Stimulated activated CD8-positive, alpha-beta memory T cell treated with anti-CD3 and anti-CD28 coated beads, Interleukin-7, amount 100 ng/mL, for 1 hour (primary cell): Measurements from ENCODE around the gene ACSF3.

ENCODE experiments used
- DNase-seq, 2 donors: peaks; one replicate each; pipeline ENCODE4 v3.0.0-alpha.2; 2020; ENCODE audit warnings: low read depth in 2 of 2

The ACSF3 gene

DNA sequence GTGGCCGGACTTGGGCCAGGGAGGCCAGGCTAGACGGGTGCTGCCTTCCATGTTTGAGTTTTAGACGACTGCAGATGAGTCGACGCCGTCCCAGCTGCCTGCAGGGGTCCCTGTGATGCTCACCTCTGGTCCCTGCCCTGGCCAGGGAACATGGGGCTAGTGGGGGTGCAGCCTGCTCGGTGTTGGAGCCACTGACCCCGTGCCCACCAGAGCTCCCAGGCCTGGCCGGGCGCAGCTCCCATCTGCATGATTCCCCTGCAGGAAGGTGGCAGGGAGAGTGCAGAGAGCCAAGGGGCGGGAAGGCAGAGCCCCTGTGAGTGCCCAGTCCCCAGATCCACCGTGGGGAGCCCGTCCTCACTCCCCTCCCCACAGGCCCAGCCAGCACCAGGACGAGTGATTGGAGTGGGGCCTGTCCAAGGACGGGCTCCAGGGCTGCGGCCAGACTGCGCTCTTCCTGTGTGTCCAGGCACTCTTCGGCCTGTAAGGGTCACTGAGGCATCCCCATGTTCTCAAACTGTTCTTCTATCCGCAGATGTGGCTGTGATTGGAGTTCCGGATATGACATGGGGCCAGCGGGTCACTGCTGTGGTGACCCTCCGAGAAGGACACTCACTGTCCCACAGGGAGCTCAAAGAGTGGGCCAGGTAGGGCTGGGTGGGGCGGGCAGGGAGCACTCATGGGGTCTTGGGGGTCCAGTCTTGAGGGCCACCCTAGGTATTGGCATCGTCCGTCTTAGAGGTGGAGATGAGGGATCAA lies 51.9 kb downstream of the ACSF3 start:
- DNase-seq, result no peak

DNA sequence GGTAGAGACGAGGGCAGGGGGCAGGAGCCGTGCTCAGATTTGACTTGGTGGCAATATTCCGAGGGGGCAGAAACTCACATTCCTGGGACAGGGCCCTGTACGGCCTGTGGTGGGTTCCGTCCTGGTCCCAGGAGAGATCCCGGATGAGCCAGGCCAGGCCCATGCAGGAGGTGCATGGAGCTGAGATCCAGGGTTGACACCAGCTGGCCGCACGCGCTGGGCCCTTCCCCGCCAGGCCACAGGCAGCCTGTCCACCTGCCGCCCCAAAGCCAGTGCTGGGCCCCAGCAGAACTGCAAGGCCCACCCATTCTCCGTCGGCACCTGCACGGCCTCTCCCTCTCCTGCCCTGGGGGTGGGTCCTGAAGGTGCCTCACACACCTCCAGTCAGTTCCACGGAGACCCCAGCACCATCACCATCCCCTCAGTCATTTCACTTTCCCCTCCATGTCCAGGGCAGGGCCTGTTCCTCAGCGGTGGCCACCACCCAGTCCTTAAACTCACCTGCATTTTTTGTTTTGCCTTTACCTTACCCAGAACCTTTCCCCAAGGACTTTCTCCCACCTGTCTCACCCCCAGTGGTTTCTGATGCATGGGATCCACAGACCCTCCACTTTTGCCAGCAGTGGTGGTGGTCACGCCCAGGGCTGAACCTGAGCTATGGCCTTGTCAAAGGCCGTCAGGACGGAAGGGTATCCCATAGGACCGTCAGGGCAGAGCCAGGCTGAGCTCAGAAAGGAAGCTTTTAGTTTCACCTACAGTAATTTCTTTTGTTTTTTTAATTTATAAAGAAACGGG lies 52.8 kb downstream of the ACSF3 start:
- no peak for DNase-seq

DNA sequence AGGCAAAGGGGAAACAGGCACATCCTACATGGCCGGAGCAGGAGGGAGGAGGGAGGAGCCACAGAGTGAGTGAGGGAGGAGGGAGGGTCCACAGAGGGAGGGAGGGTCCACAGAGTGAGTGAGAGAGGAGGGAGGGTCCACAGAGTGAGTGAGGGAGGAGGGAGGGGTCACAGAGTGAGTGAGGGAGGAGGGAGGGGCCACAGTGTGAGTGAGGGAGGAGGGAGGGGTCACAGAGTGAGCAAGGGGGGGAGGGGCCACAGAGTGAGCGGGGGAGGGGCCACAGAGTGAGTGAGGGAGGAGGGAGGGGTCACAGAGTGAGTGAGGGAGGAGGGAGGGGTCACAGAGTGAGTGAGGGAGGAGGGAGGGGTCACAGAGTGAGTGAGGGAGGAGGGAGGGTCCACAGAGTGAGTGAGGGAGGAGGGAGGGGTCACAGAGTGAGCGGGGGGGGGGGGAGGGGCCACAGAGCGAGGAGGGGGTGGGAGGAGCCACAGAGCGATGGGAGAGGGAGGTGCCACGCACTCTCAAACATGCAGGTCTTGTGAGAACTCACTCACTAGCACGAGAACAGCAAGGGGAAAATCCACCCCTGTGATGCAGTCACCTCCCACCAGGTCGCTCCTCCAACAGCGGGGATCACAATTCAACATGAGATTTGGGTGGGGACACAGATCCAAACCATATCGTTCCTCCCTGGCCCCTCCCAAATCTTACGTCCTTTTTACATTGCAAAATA lies 53.6 kb downstream of the ACSF3 start:
- no peak for DNase-seq

DNA sequence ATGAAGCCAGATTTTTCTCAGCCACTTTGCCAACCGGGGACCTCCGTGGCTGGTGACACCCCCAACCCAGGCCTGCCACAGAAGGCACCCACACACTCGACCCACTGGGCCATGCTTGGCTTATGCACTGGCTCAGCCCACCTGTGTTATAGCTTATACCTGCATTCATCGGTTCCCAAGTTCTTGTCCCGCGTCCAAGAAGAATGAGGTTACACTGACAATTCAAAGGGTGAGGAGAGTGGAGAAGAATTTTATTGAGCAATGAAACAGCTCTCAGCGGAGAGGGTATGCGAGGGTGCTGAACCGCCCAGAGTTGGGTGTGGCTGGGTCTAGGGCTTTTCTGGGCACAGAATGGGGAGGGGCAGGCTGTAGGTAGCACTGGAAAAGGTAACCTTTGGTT lies 55.7 kb downstream of the ACSF3 start:
- DNase-seq, result no peak

DNA sequence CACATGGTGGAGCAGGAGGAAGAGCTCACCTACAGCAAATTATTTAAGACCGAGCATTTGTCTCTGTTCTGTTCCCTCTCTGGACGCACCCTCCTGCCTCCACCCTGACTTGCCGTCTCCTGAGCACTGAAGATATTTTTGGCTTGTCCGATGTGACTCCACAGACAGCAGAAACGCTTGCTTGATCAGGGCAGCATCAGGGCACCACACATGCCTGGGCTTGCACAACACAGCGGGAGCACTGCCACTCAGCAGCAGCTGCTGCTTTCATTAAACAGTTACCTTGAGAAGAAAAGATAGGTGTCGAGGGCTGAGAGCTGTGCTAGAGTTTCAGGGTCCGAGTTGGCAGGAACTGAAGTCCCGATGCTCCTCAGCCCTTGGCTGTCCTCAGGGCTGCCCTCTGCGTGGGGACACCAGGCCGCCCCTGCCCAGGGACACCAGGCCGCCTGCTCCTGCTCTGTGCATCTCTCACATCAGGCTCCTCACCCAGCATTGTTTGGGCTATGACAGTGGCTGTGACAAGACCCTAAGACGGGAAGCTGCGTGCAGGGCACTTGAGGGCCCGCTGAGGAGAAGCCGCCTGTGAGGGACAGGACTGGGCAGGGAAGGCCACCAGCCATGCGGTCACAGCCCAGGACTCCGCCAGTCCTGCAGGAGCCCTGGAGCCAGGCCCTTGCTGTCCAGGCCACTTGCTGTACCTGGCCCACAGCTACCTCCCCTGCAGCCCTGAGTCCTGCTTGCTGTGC lies 56.6 kb downstream of the ACSF3 start:
- DNase-seq, result no peak

DNA sequence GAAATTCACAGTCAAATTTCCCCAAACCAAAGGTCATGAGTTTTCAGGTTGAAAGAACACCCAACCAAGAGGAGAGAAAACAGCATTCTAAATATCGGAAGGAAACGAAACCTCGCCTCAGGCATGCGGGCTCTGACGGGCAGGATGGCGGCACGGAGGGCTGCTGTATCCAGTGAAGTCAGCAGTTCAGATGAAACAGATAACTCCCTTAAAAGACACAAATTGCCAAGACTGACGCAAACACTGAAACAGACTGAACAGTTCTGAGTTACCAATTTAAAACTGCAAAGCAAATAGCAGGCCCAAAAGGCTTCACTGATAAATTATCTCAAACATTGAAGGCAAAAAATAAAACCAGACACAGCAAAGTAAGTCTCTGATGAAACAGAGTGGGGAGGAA lies 57.3 kb downstream of the ACSF3 start:
- DNase-seq, result no peak

DNA sequence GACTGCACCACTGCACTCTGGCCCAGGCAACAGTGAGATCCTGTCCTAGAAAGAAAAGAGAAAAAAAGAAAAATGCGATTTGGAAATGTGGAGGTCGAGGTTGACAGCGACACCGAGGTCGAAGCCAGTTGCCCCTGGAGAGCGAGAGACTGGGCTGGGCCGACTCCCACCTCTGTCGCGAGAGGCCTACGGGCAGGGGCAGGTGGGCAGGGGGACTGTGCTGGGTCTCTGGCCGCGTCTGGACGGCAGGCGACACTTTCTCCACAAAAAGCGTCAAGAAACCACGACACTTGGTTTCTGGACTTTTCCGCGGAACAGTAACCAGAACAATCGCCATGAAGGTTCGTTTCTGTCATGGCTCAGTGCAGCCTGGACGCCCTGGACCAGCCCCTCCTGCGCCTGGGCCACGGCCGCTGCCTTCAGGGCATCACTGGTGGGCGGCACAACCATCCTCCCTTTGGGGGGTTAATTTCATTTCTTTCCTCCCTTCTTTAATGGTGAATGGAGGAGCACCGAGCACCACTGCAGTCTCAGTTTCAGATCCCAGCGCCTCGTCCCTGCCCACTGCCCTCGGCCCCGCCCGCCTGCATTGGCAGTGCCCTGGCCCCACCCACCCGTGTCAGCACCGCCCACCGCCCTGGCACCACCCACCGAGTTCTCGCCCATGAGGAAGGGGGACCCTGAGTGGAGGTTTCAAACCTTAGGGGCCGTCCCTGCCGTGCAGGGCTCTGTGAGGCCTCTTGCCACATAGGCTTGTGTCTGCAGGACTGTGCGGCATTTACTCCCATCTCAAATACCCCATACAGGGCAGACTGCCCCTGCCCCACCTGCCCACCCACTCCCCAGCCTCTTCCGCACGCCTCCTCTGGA lies 59.4 kb downstream of the ACSF3 start:
- DNase-seq, result no peak

DNA sequence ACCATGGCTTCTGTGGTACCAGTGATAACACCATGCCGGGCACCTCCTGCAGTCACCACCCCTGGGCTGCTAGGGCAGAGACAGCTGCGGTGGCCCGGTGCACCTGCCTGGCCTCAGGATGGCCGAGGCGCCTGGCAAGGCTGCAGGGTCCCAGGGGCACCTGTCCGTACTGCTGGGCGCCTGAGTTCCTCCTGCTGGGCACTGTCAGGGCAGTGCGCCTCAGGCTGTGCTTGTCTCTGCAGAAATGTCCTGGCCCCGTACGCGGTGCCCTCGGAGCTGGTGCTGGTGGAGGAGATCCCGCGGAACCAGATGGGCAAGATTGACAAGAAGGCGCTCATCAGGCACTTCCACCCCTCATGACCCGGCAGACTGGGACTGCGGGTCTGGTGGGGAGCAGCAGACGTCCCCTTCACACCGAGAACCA lies 60.2 kb downstream of the ACSF3 start:
- DNase-seq, result no peak

DNA sequence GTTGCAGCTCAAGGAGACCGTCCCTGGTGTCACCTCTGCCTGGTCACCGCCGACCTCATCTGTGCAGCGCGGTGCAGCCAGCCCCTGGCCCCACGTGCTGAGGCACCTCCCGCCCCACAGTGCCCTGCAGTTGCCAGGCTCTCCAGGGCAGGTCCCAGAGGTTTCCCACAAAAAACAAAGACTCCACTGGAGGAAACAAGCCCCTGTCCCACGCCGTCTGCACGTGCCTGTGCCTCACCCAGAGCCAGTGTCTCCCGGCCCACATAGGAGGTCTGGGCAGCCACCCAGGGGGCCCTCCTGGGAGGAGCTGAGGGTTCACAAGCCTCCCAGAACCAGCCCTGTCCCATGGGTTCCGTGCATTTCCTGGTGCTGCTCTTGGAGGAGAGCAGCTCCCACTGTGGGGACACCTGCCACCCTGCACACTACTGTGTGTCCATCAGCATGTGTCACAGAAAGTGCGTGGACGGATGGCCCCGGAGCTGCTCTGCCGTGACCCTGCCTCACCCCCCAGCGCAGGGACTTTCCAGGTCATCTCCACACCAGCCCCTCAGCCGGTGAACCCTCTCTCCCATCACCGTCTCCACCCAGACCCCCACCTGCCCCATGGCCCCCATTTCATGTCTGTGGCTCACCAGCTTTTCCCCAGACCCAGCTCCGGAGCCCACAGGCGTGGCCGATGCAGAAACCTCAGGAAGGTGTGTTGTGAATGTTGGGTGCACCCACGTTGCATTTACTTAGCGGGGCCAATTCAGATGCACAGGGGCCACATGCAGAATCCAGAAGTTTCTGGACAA lies 60.9 kb downstream of the ACSF3 start:
- DNase-seq, result no peak

DNA sequence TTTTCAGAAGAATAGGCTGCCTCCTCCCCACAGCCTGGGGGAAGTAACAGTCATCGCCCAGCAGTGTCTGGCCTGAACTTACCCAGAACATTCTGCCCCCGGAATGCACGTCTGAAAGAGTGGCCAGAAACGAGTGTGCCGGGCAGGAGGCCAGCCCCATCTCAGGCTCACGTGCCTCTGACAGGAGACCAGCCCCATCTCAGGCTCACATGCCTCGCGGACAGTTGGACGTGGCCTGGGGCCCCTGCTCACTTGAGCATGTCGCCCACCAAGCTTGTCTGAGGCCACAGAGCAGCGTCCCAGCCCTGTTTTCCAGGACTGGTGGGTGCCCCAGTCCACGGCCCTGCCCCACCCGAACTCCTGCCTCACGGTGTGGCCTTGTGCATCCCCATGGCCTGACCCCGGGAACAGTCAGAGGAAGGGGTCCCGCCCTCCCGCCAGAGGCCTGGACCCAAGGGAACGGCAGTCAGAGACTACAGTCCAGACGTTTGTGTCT lies 61.6 kb downstream of the ACSF3 start:
- no peak for DNase-seq

DNA sequence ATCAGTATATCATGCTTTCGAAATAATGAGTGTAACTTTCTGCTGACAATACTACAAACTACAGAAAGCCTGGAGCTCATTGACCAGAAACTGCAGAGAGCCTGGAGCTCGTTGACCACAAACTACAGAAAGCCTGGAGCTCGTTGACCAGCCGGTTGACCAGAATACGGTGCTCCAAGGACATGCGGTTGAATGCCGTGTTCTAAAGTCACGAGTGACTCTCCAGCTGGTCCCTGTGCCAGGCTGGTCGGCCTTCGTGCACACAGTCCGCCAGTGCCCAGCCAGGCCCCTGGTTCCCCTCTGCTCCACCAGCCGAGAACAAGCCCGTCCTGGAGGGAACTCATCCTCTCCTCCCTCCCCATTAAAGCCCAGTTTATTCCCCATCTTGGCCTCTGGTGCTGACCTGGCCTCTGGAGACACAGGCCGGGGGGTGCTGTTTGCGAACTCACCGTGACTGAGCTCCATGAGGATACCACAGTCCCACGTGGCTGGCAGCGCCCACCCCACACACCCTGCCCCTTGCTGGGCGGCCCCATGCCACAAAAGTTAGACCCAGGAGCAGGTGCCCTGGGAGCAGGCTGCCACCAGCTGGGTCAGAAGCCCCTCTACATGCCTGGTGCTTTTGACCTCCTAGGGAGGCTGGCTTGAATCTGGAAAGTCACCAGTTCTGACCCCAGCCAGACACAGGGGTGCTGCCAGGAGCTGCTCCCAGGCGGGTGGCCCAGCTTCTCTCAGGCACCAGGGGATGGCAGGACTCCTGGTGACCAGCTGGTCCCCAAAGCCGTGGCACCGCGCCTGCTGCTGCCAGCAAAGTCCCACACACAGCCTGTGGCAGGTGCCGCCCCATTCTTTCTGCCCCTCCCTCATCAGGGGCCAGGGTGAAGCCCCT lies 62.4 kb downstream of the ACSF3 start:
- no peak for DNase-seq

DNA sequence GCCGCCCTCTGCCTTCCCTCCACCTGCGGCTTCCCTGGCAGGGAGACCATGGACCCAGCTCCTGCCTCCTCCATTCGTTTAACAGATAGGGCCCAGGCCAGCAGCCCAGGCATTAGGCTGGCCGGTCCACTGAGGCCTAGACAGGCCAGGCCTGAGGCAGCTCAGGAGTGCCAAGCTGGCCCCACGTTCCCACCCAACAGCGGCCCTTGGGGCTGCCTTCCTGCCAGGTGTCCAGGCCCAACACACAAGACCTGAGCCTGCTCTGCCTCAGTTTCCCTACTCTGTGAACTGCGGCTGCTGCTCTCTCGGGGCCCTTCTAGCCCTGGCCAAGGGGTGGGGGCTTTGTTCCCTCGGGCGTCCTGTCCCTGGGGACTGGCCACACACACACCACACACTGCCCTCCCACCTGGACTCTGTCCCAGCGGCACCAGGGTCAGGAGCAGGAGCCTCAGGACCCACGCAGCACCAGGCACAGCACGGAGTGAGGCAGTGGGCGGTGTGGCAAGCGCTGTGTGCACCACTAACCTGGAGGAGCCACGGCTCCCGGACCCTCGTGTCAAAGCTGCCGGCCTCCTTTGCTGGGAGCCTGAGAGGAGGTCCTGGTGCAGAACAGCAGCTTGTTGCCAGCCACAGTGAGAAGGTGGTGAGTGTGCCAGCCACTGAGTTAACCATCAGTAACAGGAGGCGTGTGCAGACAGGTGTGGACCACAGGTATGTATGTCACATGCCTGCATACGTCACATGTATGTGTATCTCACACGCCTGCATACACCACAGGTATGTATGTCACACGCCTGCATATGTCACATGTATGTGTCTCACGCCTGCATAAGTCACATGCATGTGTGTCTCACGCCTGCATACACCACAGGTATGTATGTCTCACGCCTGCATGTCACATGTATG lies 63.3 kb downstream of the ACSF3 start:
- DNase-seq, result no peak

DNA sequence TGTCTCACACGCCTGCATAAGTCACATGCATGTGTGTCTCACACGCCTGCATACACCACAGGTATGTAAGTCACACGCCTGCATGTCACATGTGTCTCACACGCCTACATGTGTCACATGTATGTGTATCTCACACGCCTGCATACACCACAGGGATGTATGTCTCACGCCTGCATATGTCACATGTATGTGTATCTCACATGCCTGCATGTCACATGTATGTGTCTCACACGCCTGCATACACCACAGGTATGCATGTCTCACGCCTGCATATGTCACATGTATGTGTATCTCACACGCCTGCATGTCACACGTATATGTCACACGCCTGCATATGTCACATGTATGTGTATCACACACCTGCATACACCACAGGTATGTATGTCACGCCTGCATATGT lies 64.1 kb downstream of the ACSF3 start:
- DNase-seq, result no peak

DNA sequence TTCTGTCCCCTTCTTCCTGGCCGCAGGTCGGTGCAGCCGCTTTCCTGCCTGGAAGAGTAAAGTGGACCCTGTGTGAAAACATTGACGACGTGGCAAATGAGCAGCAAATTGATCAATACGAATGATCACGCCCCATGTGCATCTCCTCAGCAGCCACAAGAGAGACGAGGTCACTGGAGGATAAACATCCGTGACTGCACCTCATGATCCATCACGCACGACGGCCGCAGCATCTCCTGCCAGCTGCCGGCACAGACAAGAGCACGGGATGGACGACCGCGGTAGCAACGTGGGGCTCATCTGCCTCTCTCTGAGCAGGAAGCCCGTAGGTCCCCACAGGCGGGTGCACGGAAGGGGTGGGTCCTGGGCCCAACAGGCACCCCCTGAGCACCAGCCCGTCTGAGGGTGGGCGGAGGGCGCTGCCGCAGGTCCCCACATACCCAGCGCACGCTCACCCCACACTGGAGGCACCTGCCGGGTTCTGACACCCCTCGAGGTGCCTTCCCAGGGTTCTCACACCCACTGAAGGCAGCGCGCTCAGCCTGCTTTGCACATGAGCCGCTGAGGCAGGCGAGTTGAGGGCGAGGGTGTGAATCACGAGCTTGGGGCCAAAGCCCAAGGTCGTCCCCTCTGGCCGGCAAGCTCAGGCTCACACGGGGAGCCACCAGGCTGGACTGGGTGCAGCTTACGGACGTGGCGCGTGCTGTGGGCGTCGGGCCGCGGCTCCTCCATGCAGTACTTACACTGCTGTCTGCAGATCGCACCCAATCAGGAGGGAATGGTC lies 65.6 kb downstream of the ACSF3 start:
- DNase-seq, result no peak

DNA sequence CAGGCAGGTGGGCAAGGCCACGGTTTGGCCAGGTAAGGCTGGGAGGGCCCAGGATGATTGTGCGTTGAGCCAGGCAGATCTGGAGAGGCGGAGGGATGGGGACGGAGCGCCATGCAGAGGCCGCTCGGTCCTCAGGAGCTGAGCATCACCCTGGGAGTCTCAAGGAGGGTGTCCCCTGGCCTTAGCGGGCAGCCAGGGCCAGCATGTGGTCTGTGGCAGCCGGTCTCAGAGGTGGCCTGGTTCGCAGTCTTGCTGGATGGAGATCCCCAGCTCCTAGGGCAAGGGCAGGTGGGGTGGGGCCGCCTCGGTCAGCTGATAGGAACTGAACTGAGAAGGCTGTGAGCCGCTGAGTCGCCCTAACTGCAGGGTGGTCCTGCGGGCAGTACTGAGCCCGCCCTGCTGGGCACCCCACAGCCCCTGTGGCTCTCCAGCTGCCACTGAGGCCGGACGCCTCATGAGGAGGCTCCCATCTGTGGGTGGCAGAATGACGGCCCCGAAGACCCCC lies 66.2 kb downstream of the ACSF3 start:
- DNase-seq, result no peak

DNA sequence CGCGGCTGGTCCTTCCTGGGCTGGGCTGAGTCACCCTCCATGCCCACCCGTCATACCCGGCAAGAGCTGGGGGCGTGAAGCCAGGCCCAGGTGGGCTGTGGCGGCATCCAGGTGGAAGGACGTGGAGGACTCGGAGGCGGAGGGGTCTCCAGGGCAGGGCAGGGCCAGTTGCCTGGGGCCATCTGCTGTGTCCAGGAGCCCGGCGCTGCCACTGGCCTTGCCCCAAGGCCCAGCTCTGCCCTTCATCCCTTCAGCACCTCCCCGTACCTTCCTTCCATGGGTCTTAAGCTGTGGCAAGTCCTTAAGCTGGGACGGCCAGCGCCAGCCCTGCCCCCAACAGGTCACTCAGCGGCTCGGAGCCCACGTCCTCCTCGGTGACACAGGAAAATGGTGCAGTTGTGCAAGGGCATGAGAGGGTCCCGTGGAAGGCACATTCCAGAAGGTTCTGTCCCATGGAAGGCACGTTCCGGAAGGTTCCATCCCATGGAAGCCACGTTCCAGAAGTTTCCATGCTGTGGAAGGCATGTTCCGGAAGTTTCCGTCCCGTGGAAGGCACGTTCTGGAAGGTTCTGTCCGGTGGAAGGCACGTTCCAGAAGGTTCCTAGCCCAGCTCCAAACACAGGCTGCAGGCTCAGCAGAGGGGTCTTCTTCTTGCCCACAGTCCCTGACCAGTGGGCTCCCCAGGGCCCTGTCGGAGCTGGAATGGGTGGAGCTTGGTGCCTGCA lies 67.5 kb downstream of the ACSF3 start:
- DNase-seq, result no peak
